Ramos (cell line): ENCODE measurements around the gene IFI6.
"Not testable (repeated sequence)": the region's sequence is repeated elsewhere in the genome, so short reads cannot be mapped to it uniquely, and the experiment has no call there.

Source experiments
- in situ Hi-C: fragments of 300-500 bp; cut with MboI; formaldehyde crosslinking; loops from one replicate; pipeline ENCODE4 v1.14.3; 2022; ENCODE audit warnings: low sequenced_read_pairs; ENCODE audit not compliant: unreplicated experiment

The IFI6 gene

DNA sequence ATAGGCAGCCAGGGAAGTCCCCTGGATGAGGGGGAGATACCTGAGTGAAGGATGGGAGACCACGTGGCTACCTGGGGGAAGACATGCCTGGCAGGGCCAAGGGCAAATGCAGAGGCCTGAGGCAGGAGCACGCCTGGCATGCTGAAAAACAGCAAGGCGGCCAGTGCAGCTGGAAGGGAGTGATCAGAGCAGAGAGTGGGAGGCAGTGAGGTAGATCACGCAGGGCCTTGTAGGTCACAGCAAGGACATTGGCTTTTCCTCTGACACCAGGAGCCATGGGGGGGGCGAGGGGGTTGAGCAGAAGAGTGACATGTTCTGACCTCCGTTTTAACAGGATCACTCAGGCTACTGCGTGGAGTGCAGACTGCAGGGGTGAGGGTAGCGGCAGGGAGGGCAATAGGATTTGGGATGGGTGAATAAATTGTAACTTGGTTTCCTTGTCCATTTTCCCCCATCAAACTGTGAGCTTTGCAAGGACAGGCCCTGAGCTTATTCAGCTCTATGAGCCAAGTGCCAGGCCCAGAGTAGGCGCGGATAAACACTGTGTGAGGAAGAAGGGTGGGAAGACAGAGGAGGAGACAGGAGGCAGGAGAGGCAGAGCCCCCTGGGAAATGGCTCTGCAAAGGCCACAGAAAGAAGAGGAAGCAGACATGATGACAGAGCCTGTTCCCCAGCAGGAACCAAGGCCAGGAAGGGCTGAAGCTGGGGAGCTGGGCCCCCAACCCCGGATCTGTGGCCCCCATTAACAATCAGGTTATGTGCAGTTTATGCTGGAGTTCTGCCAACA is 16.6 kb downstream of the IFI6 start:
- in situ Hi-C loops: no loop called here

GRCh38 chr1:27652111-27652864 is 19.7 kb downstream of the IFI6 start:
- in situ Hi-C loops: no loop called here

- in situ Hi-C loops: no loop called here
Measured at GRCh38 chr1:27650539-27651175, 21.3 kb downstream of the IFI6 start.

GRCh38 chr1:27650171-27650538 is 21.8 kb downstream of the IFI6 start:
- in situ Hi-C loops: no loop called here

- in situ Hi-C loops: no loop called here
Measured at GRCh38 chr1:27649306-27649635, 22.7 kb downstream of the IFI6 start.

- in situ Hi-C loops: no loop called here
Measured at GRCh38 chr1:27648602-27649305, 23.2 kb downstream of the IFI6 start.

- in situ Hi-C loops: no loop called here
Measured at GRCh38 chr1:27647328-27647727, 24.7 kb downstream of the IFI6 start.

DNA sequence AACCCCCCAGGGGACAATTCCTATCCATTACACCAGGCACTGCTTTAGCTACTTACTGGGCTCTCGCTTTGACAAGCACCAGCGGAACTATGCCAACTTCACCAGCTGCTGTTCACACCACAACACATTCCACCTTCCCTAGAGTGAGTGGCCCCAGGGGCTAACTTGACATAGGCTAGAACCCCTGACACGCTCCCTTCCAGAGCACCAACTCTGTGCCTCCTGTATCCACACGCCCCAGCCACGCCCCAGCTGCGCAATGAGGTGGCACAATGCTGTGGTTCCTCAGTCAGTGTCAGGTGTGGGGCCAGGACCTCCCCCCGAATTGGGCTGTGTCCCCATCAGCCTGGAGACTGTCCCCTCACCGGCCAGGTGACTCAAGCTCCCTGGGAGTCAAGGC is 25.3 kb downstream of the IFI6 start:
- in situ Hi-C loops: no loop called here

GRCh38 chr1:27645071-27645415 is 26.9 kb downstream of the IFI6 start:
- in situ Hi-C loops: no loop called here

DNA sequence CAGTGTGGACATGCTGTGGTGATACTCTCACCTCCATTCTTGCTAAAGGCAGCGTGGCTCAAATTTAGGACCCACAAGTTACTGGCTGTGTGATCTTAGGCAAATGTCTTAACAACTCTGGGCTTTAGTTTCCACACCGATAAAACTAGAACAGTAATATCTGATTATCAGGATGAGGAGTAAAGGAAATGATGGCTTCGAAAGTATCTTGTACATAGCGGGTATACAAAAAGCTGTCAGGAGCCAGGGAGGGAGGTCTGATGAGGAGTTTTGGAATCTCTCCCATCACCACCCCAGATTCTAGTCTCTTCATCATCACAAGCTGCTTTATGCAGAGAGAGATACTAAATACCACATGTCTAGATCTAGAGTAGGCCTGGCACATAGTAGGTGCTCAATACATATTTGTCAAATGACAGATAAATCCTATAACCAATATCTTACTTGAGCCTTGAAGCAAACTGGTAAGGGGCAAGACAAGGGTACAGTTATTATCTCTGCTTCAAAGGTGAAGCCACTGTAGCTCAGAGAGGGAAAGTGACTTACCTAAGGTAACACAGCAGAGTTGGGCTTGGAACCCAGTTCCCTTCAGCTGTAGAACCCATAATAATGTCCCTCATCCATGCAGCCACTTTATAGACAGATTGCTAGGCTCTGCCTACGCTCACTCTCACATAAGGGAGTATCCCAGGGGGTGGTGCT is 27.5 kb downstream of the IFI6 start:
- in situ Hi-C loops: no loop called here

GRCh38 chr1:27643600-27644368 is 28.2 kb downstream of the IFI6 start:
- in situ Hi-C loops: no loop called here

DNA sequence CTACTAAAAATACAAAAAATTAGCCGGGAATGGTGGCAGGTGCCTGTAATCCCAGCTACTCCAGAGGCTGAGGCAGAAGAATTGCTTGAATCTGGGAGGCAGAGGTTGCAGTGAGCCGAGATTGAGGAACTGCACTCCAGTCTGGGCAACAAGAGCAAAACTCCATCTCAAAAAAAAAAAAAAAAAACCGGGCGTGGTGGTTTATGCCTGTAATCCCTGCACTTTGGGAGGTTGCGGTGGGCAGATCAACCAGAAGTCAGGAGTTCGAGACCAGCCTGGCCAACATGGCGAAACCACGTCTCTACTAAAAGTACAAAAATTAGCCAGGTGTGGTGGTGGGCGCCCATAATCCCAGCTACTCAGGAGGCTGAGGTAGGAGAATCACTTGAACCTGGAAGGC is 31.5 kb downstream of the IFI6 start:
- in situ Hi-C loops: not testable (repeated sequence)

- in situ Hi-C loops: no loop called here
Measured at GRCh38 chr1:27638805-27639204, 33.2 kb downstream of the IFI6 start.

DNA sequence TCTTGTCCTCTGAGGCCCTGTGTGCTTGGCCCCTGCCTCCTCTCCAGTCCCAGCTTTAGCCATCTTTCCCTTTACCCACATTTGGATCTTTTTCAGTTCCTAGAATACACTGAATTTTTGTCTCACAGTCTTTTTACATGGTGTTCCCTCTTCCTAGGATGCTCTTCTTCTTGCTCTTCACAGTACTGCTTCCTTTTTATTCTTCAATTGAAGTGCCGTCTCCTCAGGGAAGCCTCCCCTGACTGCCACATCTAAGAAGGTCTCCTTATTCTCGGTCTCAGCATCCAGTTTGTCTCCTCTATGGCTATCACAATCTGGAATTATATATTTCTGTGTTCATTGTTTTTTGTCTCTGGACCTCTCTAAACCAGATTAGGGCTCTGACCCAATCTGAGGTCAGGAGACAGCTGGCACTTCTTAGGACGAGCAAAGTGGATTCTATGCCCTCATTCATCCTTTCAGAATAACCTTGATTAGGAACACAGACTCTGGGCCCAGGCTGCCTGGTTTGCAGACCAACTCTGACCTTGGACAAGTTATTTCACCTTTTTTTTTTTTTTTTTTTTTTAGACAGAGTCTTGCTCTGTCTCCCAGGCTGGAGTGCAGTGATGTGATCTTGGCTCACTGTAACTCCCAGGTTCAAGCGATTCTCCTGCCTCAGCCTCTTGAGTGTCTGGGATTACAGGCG is 33.8 kb downstream of the IFI6 start:
- in situ Hi-C loops: no loop called here

GRCh38 chr1:27635396-27636142 is 36.4 kb downstream of the IFI6 start:
- in situ Hi-C loops: no loop called here

- in situ Hi-C loops: no loop called here
Measured at GRCh38 chr1:27634985-27635367, 37.0 kb downstream of the IFI6 start, which contains the start of gene FGR. FGR (minus strand) TSS chr1:27635185; CDS start chr1:27623916, 11,269 bp downstream.

- in situ Hi-C loops: no loop called here
Measured at GRCh38 chr1:27634177-27634984, 37.6 kb downstream of the IFI6 start.
